HCT116 (cell line): ENCODE measurements around the gene USP31. TPM values are rescaled to one million over a fixed set of nuclear protein-coding genes. Genes with fewer than 3 reads are reported as not detected.
A peak's percentile ranks its signal among the peaks of the same experiment; 100 is the strongest.

Experiments used
- ATAC-seq: fragments of 200-7000 bp; cut with Tn5 transposase; 2 replicates; pipeline ENCODE4 v1.9.1; 2020; ENCODE audit warnings: mild to moderate bottlenecking, moderate library complexity
- BruUV-seq: library from RNA; stranded (reverse); fragments of 400-500 nt; replicated peaks from 2 replicates; lab custom pipeline; 2021; lab: Mats Ljungman, UMichigan
- CTCF ChIA-PET: fragments of 300-600 bp; sonication (Branson Sonifier 250); formaldehyde crosslinking; loops from one replicate; lab custom pipeline; 2021; ENCODE audit warnings: antibody characterized with exemption; lab: Charles Lee
- POLR2A ChIA-PET: fragments of 300-600, 350-600 bp; sonication (Branson Sonifier 250); formaldehyde crosslinking; loops from one replicate; lab custom pipeline; 2021; ENCODE audit warnings: antibody characterized with exemption; lab: Charles Lee
- RAD21 ChIA-PET, 2 experiments: fragments of 300-600 bp; sonication (Branson Sonifier 250); formaldehyde crosslinking; loops; one replicate each; lab custom pipeline; 2023; ENCODE audit warnings: low total read pairs in 2 of 2; ENCODE audit not compliant: uncharacterized antibody in 2 of 2, unreplicated experiment in 2 of 2, low non-redundant PET in 1 of 2; lab: Charles Lee
- DNase-seq: peaks from one replicate; pipeline ENCODE4 v3.0.0-alpha.2; 2010; ENCODE audit warnings: low read depth, low spot score
- H2AFZ ChIP-seq: fragments of 200-600 bp; shearing (Covaris generic), sonication (generic); 2 replicates; pipeline ENCODE4 v1.6.1; 2017; ENCODE audit warnings: low read depth, mixed run types, mixed read lengths, antibody characterized with exemption, low read length; ENCODE audit not compliant: poor library complexity, severe bottlenecking
- H3K27ac ChIP-seq: 2 replicates; pipeline ENCODE4 v1.5.1; 2012; ENCODE audit warnings: low read depth, low read length
- H3K27me3 ChIP-seq: fragments of 200-600 bp; sonication (generic); 2 replicates; pipeline ENCODE4 v1.6.1; 2016; ENCODE audit warnings: mixed run types, low read length, mixed read lengths; ENCODE audit not compliant: insufficient read depth
- H3K36me3 ChIP-seq, 2 experiments: fragments of 200-500 bp in 1 of 2; fragments of 200-600 bp in 1 of 2; sonication (Bioruptor generic) in 1 of 2; sonication (generic) in 1 of 2; 2 replicates each; pipeline versions ENCODE4 v1.5.1 to v1.6.1; 2014 to 2016; ENCODE audit warnings: low read length in 2 of 2, inconsistent platforms in 1 of 2, mixed read lengths in 1 of 2, mixed run types in 1 of 2; ENCODE audit not compliant: insufficient read depth in 2 of 2, control insufficient read depth in 1 of 2
- H3K4me1 ChIP-seq, 2 experiments: fragments of 200-600 bp in 1 of 2; sonication (generic) in 1 of 2; 2 replicates each; pipeline versions ENCODE4 v1.5.1 to v1.6.1; 2012 to 2017; ENCODE audit warnings: low read length in 2 of 2, inconsistent platforms in 1 of 2, mild to moderate bottlenecking in 1 of 2, mixed read lengths in 1 of 2, mixed run types in 1 of 2, moderate library complexity in 1 of 2; ENCODE audit not compliant: insufficient read depth in 2 of 2, control insufficient read depth in 1 of 2
- H3K4me2 ChIP-seq: fragments of 200-600 bp; sonication (generic); 2 replicates; pipeline ENCODE4 v1.6.1; 2017; ENCODE audit warnings: mixed run types, low read length, mixed read lengths
- H3K4me3 ChIP-seq, 2 experiments: fragments of 200-600 bp in 1 of 2; sonication (generic) in 1 of 2; replicated peaks in 1 of 2; 2 replicates each; pipeline ENCODE4 v1.5.1; 2011 to 2016; ENCODE audit warnings: low read length in 2 of 2, control low read depth in 1 of 2, low read depth in 1 of 2, mild to moderate bottlenecking in 1 of 2, mixed read lengths in 1 of 2, mixed run types in 1 of 2
- H3K79me2 ChIP-seq: fragments of 200-600 bp; sonication (generic); 2 replicates; pipeline ENCODE4 v1.6.1; 2017; ENCODE audit warnings: mild to moderate bottlenecking, mixed run types, low read length, moderate library complexity, mixed read lengths; ENCODE audit not compliant: insufficient read depth
- H3K9ac ChIP-seq: fragments of 200-600 bp; sonication (generic); 2 replicates; pipeline ENCODE4 v1.6.1; 2016; ENCODE audit warnings: low read length, mixed read lengths
- H3K9me2 ChIP-seq: fragments of 200-600 bp; sonication (generic), shearing (Covaris generic); 2 replicates; pipeline ENCODE4 v1.6.1; 2017; ENCODE audit warnings: mixed run types, mild to moderate bottlenecking, moderate library complexity; ENCODE audit not compliant: insufficient read depth
- H3K9me3 ChIP-seq, 2 experiments: fragments of 200-500 bp in 1 of 2; fragments of 200-600 bp in 1 of 2; sonication (Bioruptor generic) in 1 of 2; sonication (generic) in 1 of 2; 2 replicates each; pipeline ENCODE4 v1.6.1; 2014 to 2017; ENCODE audit warnings: low read length in 2 of 2, mixed read lengths in 2 of 2, inconsistent platforms in 1 of 2, low read depth in 1 of 2, mild to moderate bottlenecking in 1 of 2, mixed run types in 1 of 2, moderate library complexity in 1 of 2; ENCODE audit not compliant: control insufficient read depth in 1 of 2, insufficient read depth in 1 of 2
- H4K20me1 ChIP-seq: fragments of 200-600 bp; sonication (generic), shearing (Covaris generic); 2 replicates; pipeline ENCODE4 v1.6.1; 2017; ENCODE audit warnings: mixed run types, mild to moderate bottlenecking, moderate library complexity; ENCODE audit not compliant: insufficient read depth
- CBX3 ChIP-seq: IDR thresholded peaks from 2 replicates; pipeline ENCODE4 v1.6.1; 2012; ENCODE audit warnings: low read depth
- ELF1 ChIP-seq: IDR thresholded peaks from 2 replicates; pipeline ENCODE4 v1.6.1; 2012; ENCODE audit warnings: low read depth, borderline replicate concordance
- EZH2phosphoT487 ChIP-seq: fragments of 200-600 bp; IDR thresholded peaks from 2 replicates; pipeline ENCODE4 v1.6.1; 2018; ENCODE audit warnings: antibody characterized with exemption, borderline replicate concordance
- FOSL1 ChIP-seq: IDR thresholded peaks from 2 replicates; pipeline ENCODE4 v1.6.1; 2012; ENCODE audit warnings: low read depth
- JUND ChIP-seq: IDR thresholded peaks from 2 replicates; pipeline ENCODE4 v1.6.1; 2012
- POLR2A ChIP-seq: IDR thresholded peaks from 2 replicates; pipeline ENCODE4 v1.7.0; 2011; ENCODE audit warnings: borderline replicate concordance; ENCODE audit not compliant: insufficient read depth, insufficient read length; ENCODE audit errors: extremely low read depth
- POLR2AphosphoS5 ChIP-seq: IDR thresholded peaks from 2 replicates; pipeline ENCODE4 v1.6.1; 2011; ENCODE audit warnings: mild to moderate bottlenecking, low read depth, low read length, moderate library complexity
- SP1 ChIP-seq: IDR thresholded peaks from 2 replicates; pipeline ENCODE4 v1.6.1; 2012; ENCODE audit warnings: low read depth
- TCF7L2 ChIP-seq: IDR thresholded peaks from 2 replicates; pipeline ENCODE4 v1.7.0; 2011; ENCODE audit warnings: borderline replicate concordance, inconsistent platforms; ENCODE audit not compliant: insufficient read depth, insufficient read length; ENCODE audit errors: extremely low read depth
- YY1 ChIP-seq: IDR thresholded peaks from 2 replicates; pipeline ENCODE4 v1.6.1; 2011; ENCODE audit warnings: low read length, low read depth, moderate library complexity, mild to moderate bottlenecking; ENCODE audit not compliant: insufficient replicate concordance; ENCODE audit errors: extremely low read depth
- ZFX ChIP-seq: fragments of 450-650 bp; IDR thresholded peaks from 2 replicates; pipeline ENCODE4 v1.6.1; 2017
- intact Hi-C: fragments of 100-400 bp; cut with micrococcal nuclease; formaldehyde crosslinking; loops from 2 replicates; pipeline ENCODE4 v1.10.0; 2022
- total RNA-seq: library from RNA; stranded (reverse); gene quantifications from one replicate; pipeline ENCODE4 v1.2.1, GENCODE V29; 2021; ENCODE audit not compliant: unreplicated experiment
- TF ChIP-seq, protein P1 (sequence below): IDR thresholded peaks from 2 replicates; pipeline ENCODE4 v1.6.1; 2012
- TF ChIP-seq, protein P2 (sequence below): IDR thresholded peaks from 2 replicates; pipeline ENCODE4 v1.6.1; 2011; ENCODE audit warnings: mild to moderate bottlenecking, low read length, moderate library complexity; ENCODE audit not compliant: insufficient replicate concordance; ENCODE audit errors: extremely low read depth
- TF ChIP-seq, protein P3 (sequence below): IDR thresholded peaks from 2 replicates; pipeline ENCODE4 v1.6.1; 2012; ENCODE audit warnings: low read depth

The USP31 gene
- total RNA-seq, 1 experiment from 2014 or later: 12.2 TPM

DNA sequence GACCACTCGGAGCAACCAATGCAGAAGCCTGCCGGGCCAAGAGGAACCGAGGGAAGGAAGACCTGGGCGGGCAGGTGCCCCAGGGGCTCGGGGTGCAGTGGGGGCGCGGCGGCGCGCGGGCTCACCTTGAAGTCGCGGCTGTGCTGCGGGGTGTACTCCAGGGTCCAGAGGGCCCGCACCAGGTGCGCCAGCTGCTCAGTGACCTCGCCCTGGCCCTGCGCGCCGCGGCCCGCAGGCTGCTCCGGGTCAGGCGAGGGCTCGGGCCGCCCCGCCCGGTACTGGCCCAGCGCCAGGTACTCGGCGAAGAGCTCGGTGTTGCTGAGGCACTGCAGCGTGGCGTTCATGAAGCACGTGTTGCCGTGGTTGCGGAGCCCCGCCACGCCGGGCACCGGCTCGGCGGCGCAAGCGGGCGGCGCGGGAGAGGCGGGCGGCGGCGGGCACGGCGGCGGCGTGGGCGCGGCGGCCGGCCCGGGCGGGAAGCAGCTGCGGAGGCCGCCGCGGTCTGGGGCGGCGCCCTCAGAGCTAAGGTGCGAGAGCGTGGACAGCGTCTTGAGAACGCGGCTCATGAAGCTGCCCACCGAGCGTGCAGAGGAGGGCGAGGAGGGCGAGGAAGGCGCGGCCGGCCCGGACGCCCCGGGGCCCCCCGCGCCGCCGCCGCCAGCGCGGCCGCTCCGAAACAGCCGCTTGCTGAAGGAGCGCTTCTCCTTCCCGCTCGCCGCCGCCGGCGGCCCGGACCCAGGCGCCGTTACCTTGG lies 562 bp downstream of the USP31 start:
- Histone ChIP-seq H2AFZ (no peak overlapping the region), H3K4me2 (peak overlapping the region; percentile 100), H3K9ac (peak overlapping the region; percentile 80), H4K20me1 (no peaks in the 10 kb centered on the region), H3K9me2 (no peaks in the 10 kb centered on the region), H3K27me3 (no peaks in the 10 kb centered on the region), H3K4me1 (peaks cover 17 to 31% of the 10 kb centered on the region in 2 experiments), H3K4me3 (peak overlapping the region; percentile 62 to 91), H3K36me3 (no peaks in the 10 kb centered on the region), H3K27ac (peak overlapping the region; percentile 80), H3K79me2 (peaks cover 49% of the 10 kb centered on the region), H3K9me3 (no peaks in the 10 kb centered on the region)
- no TSS peak for BruUV-seq
- peak; percentile 64 for TF ChIP-seq ZFX
- TF ChIP-seq POLR2A: peak; percentile 11
- peak; percentile 43 for TF ChIP-seq TCF7L2
- peak; percentile 22; the same call in 1 of the 2 replicates for TF ChIP-seq POLR2AphosphoS5
- TF ChIP-seq YY1: no peak
- TF ChIP-seq, protein P1, sequence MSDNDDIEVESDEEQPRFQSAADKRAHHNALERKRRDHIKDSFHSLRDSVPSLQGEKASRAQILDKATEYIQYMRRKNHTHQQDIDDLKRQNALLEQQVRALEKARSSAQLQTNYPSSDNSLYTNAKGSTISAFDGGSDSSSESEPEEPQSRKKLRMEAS: peak; percentile 83
- TF ChIP-seq EZH2phosphoT487: no peak
- RAD21 ChIA-PET: no interaction called here
- POLR2A ChIA-PET: no interaction called here
- intact Hi-C loops: no loop called here
- peak; percentile 62 for ATAC-seq
- CTCF ChIA-PET: interaction anchor here (1.0 kb wide), 1 partner anchor 287 kb away, joined by 6 read pairs; no protein-coding TSS in a partner anchor
- no peak for DNase-seq

DNA sequence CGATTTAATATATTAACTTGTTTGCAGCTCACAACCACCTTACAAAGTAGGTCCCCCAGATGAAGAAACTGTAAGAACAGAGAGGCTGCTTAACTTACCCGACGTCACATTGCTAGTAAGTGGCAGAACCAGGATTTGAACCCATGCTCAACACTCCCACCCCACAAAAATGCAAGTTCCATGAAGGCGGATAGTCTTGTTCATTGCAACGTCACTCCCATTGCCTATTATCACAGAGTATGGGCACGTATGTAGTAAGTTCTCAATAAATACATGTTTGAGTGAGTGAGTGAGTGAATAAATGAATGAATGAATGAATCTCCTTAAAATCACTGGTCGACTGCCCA lies 1.1 kb downstream of the USP31 start:
- Histone ChIP-seq H3K9ac (peak overlapping the region; percentile 80), H3K4me1 (peaks cover 17 to 31% of the 10 kb centered on the region in 2 experiments), H3K36me3 (no peaks in the 10 kb centered on the region), H3K27ac (peak overlapping the region; percentile 80), H3K9me2 (no peaks in the 10 kb centered on the region), H3K9me3 (no peaks in the 10 kb centered on the region), H3K4me3 (peak overlapping the region; percentile 62 to 91), H3K4me2 (peak overlapping the region; percentile 100), H2AFZ (no peak overlapping the region), H3K27me3 (no peaks in the 10 kb centered on the region), H3K79me2 (peaks cover 54% of the 10 kb centered on the region), H4K20me1 (no peaks in the 10 kb centered on the region)
- no TSS peak for BruUV-seq
- intact Hi-C loops: no loop called here
- POLR2A ChIA-PET: no interaction called here
- ATAC-seq (no peak), DNase-seq (no peak)
- RAD21 ChIA-PET: no interaction called here
- CTCF ChIA-PET: interaction anchor here (1.0 kb wide), 1 partner anchor 288 kb away, joined by 6 read pairs; no protein-coding TSS in a partner anchor
- TF ChIP-seq CBX3 (no peak), FOSL1 (no peak), TCF7L2 (no peak), ELF1 (no peak), JUND (no peak), POLR2A (no peak), SP1 (no peak), EZH2phosphoT487 (no peak)
- TF ChIP-seq, protein P2, sequence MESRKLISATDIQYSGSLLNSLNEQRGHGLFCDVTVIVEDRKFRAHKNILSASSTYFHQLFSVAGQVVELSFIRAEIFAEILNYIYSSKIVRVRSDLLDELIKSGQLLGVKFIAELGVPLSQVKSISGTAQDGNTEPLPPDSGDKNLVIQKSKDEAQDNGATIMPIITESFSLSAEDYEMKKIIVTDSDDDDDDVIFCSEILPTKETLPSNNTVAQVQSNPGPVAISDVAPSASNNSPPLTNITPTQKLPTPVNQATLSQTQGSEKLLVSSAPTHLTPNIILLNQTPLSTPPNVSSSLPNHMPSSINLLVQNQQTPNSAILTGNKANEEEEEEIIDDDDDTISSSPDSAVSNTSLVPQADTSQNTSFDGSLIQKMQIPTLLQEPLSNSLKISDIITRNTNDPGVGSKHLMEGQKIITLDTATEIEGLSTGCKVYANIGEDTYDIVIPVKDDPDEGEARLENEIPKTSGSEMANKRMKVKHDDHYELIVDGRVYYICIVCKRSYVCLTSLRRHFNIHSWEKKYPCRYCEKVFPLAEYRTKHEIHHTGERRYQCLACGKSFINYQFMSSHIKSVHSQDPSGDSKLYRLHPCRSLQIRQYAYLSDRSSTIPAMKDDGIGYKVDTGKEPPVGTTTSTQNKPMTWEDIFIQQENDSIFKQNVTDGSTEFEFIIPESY: no peak
- TF ChIP-seq, protein P3, sequence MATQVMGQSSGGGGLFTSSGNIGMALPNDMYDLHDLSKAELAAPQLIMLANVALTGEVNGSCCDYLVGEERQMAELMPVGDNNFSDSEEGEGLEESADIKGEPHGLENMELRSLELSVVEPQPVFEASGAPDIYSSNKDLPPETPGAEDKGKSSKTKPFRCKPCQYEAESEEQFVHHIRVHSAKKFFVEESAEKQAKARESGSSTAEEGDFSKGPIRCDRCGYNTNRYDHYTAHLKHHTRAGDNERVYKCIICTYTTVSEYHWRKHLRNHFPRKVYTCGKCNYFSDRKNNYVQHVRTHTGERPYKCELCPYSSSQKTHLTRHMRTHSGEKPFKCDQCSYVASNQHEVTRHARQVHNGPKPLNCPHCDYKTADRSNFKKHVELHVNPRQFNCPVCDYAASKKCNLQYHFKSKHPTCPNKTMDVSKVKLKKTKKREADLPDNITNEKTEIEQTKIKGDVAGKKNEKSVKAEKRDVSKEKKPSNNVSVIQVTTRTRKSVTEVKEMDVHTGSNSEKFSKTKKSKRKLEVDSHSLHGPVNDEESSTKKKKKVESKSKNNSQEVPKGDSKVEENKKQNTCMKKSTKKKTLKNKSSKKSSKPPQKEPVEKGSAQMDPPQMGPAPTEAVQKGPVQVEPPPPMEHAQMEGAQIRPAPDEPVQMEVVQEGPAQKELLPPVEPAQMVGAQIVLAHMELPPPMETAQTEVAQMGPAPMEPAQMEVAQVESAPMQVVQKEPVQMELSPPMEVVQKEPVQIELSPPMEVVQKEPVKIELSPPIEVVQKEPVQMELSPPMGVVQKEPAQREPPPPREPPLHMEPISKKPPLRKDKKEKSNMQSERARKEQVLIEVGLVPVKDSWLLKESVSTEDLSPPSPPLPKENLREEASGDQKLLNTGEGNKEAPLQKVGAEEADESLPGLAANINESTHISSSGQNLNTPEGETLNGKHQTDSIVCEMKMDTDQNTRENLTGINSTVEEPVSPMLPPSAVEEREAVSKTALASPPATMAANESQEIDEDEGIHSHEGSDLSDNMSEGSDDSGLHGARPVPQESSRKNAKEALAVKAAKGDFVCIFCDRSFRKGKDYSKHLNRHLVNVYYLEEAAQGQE: no peak
